Caco-2 (cell line): Measurements from ENCODE around the gene MRPL36. TPM values are rescaled to one million over a fixed set of nuclear protein-coding genes. Genes with fewer than 3 reads are reported as not detected.

Experiments
- BruUV-seq: library from RNA; stranded (reverse); fragments of 400-500 nt; replicated peaks from 2 replicates; lab custom pipeline; 2021; lab: Mats Ljungman, UMichigan
- CTCF ChIA-PET: fragments of 300-600 bp; sonication (Branson Sonifier 250); formaldehyde crosslinking; loops from one replicate; lab custom pipeline; 2022; ENCODE audit warnings: antibody characterized with exemption; lab: Charles Lee
- POLR2A ChIA-PET: fragments of 300-600 bp; sonication (Branson Sonifier 250); formaldehyde crosslinking; loops from one replicate; lab custom pipeline; 2022; ENCODE audit warnings: antibody characterized with exemption; lab: Charles Lee
- DNase-seq, 2 experiments: peaks; one replicate each; pipeline versions ENCODE4 v3.0.0 to v3.0.0-alpha.2; 2020 to 2022
- H3K27me3 ChIP-seq: replicated peaks from 2 replicates; pipeline ENCODE4 v1.6.0; 2011; ENCODE audit warnings: low read length; ENCODE audit not compliant: control insufficient read depth, insufficient read depth
- H3K36me3 ChIP-seq: 2 replicates; pipeline ENCODE4 v1.5.1; 2011; ENCODE audit warnings: low read length; ENCODE audit not compliant: control insufficient read depth, insufficient read depth
- H3K4me1 ChIP-seq: fragments of 250-450 bp; sonication (Bioruptor Pico); 2 replicates; pipeline ENCODE4 v1.5.1; 2020; ENCODE audit warnings: mild to moderate bottlenecking
- H3K4me3 ChIP-seq: 2 replicates; pipeline ENCODE4 v1.5.1; 2011; ENCODE audit warnings: low read depth, mild to moderate bottlenecking, control low read depth, low read length
- H3K9me3 ChIP-seq: fragments of 250-450 bp; sonication (Bioruptor Pico); 2 replicates; pipeline ENCODE4 v1.5.1; 2020; ENCODE audit warnings: mild to moderate bottlenecking, moderate library complexity
- H3K27ac Mint-ChIP-seq: one replicate; pipeline ENCODE4 v1.8.0; 2022; ENCODE audit warnings: mixed read lengths; ENCODE audit not compliant: unreplicated experiment
- H3K27me3 Mint-ChIP-seq: one replicate; pipeline ENCODE4 v1.8.0; 2022; ENCODE audit warnings: mixed read lengths; ENCODE audit not compliant: insufficient read depth, unreplicated experiment
- H3K36me3 Mint-ChIP-seq: one replicate; pipeline ENCODE4 v1.8.0; 2022; ENCODE audit warnings: mild to moderate bottlenecking, mixed read lengths; ENCODE audit not compliant: insufficient read depth, unreplicated experiment
- H3K4me1 Mint-ChIP-seq: one replicate; pipeline ENCODE4 v1.8.0; 2022; ENCODE audit warnings: low read depth, mixed read lengths; ENCODE audit not compliant: unreplicated experiment
- H3K4me3 Mint-ChIP-seq: one replicate; pipeline ENCODE4 v1.8.0; 2022; ENCODE audit warnings: mild to moderate bottlenecking, moderate library complexity, mixed read lengths; ENCODE audit not compliant: unreplicated experiment
- H3K9me3 Mint-ChIP-seq: one replicate; pipeline ENCODE4 v1.8.0; 2022; ENCODE audit warnings: mixed read lengths; ENCODE audit not compliant: unreplicated experiment
- intact Hi-C: fragments of 100-400 bp; cut with micrococcal nuclease; formaldehyde crosslinking; loops from one replicate; pipeline ENCODE4 v1.10.0; 2022; ENCODE audit not compliant: unreplicated experiment
- total RNA-seq: library from RNA; stranded (reverse); gene quantifications from 2 replicates; pipeline ENCODE4 v1.2.3, GENCODE V29; 2022
- TF ChIP-seq, protein P1 (sequence below), 2 experiments: fragments of 200-600 bp in 1 of 2; IDR thresholded peaks; 1 replicate in 1 of 2; 2 replicates in 1 of 2; pipeline versions ENCODE4 v1.5.1 to v1.8.0; 2011 to 2022; ENCODE audit warnings: antibody characterized with exemption in 1 of 2, control low read depth in 1 of 2, inconsistent platforms in 1 of 2, low read depth in 1 of 2, low read length in 1 of 2, mild to moderate bottlenecking in 1 of 2, moderate library complexity in 1 of 2; ENCODE audit not compliant: insufficient read depth in 1 of 2, severe bottlenecking in 1 of 2, unreplicated experiment in 1 of 2

Gene MRPL36
- total RNA-seq, 1 experiment from 2014 or later = 65.9 TPM

DNA sequence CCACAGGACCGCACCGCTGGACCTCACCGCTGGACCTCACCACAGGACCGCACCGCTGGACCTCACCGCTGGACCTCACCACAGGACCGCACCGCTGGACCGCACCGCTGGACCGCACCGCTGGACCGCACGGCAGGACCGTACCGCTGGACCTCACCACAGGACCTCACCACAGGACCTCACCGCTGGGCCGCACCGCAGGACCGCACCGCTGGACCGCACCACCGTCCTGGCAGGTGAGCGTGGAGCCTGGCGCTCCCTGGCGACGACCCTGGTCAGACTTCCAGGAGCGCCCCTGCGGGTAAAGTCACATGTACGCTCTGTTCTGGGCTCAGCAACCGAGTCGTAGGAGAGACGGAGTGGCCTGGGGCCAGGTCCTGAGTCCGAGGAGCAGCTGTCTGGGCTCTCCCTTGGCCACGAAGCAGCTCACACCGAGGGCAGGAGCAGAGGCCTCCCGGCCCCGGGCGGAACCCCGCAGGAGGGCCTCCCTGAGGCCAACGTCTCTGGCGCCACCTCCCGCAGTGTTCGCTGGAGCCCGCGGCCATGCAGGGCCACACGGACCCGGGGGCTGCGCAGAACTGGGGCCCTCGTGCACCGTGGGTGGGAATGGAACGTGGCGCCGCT is 30.5 kb downstream of the MRPL36 start:
- Histone ChIP-seq H3K4me1 (no peaks in the 10 kb centered on the region), H3K4me3 (no peak overlapping the region), H3K9me3 (no peaks in the 10 kb centered on the region), H3K36me3 (no peaks in the 10 kb centered on the region), H3K27me3 (no peaks in the 10 kb centered on the region; the same call in 1 of the 2 replicates)
- intact Hi-C loops = loop anchor here (10.0 kb wide), 1 partner anchor 246 kb away; no protein-coding TSS in a partner anchor
- Mint-ChIP-seq H3K4me3 (no peak overlapping the region), H3K9me3 (no peaks in the 10 kb centered on the region), H3K27ac (no peak overlapping the region), H3K27me3 (peaks cover 15% of the 10 kb centered on the region), H3K36me3 (no peaks in the 10 kb centered on the region), H3K4me1 (no peaks in the 10 kb centered on the region)
- DNase-seq = peak in 1 of 2 experiments; percentile 21
- TF ChIP-seq, protein P1, sequence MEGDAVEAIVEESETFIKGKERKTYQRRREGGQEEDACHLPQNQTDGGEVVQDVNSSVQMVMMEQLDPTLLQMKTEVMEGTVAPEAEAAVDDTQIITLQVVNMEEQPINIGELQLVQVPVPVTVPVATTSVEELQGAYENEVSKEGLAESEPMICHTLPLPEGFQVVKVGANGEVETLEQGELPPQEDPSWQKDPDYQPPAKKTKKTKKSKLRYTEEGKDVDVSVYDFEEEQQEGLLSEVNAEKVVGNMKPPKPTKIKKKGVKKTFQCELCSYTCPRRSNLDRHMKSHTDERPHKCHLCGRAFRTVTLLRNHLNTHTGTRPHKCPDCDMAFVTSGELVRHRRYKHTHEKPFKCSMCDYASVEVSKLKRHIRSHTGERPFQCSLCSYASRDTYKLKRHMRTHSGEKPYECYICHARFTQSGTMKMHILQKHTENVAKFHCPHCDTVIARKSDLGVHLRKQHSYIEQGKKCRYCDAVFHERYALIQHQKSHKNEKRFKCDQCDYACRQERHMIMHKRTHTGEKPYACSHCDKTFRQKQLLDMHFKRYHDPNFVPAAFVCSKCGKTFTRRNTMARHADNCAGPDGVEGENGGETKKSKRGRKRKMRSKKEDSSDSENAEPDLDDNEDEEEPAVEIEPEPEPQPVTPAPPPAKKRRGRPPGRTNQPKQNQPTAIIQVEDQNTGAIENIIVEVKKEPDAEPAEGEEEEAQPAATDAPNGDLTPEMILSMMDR (IDR thresholded peaks at IDR 0.05; ENCODE audit: insufficient read depth in 1 of 2, low read depth in 1 of 2, low read length in 1 of 2, severe bottlenecking in 1 of 2, unreplicated experiment in 1 of 2) = no peak
- CTCF ChIA-PET = no interaction called here
- BruUV-seq = no TSS peak
- POLR2A ChIA-PET = no interaction called here

DNA sequence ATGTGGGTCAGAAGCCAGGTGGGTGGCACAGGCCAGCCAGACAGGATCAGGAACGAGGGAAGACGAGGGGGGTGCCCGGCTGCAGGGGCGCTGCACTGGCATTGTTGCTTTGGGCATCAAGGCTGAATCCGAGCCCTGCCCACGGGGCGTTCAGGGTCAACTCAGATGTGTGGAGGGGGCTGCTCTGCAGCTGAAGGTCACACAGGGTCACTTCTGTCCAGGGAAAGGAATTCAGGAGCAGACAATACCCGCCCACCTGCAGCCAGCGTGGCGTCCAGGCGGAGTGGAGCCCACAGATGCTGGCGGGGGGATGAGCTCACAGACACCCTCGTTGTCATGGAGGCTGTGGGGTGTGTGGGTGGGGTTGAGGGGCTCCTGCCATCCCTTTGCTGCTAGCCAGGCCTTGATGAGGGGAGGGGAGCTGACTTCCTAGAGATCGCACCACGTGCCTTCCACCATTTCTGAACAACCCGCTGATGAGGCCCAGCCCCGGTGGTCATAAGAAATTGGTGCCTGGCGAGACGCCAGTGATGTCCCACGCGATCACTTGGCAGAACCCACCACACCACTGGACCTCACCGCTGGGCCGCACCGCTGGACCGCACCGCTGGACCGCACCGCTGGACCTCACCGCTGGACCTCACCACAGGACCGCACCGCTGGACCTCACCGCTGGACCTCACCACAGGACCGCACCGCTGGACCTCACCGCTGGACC is 31.2 kb downstream of the MRPL36 start:
- Histone ChIP-seq H3K9me3 (no peaks in the 10 kb centered on the region), H3K27me3 (no peaks in the 10 kb centered on the region; the same call in 1 of the 2 replicates), H3K36me3 (no peaks in the 10 kb centered on the region), H3K4me1 (no peaks in the 10 kb centered on the region), H3K4me3 (no peak overlapping the region)
- H3K27me3 Mint-ChIP-seq = peaks cover 17% of the 10 kb centered on the region
- intact Hi-C loops = loop anchor here (10.0 kb wide), 1 partner anchor 246 kb away; no protein-coding TSS in a partner anchor
- H3K4me1 Mint-ChIP-seq = no peaks in the 10 kb centered on the region
- ChIA-PET POLR2A (no interaction called here), CTCF (no interaction called here)
- no peaks in the 10 kb centered on the region for H3K9me3 Mint-ChIP-seq
- DNase-seq = no peak
- H3K4me3 Mint-ChIP-seq = no peak overlapping the region
- no peaks in the 10 kb centered on the region for H3K36me3 Mint-ChIP-seq
- no peak overlapping the region for H3K27ac Mint-ChIP-seq
- no TSS peak for BruUV-seq
- TF ChIP-seq, protein P1 (IDR thresholded peaks at IDR 0.05; ENCODE audit: insufficient read depth in 1 of 2, low read depth in 1 of 2, low read length in 1 of 2, severe bottlenecking in 1 of 2, unreplicated experiment in 1 of 2) = no peak

DNA sequence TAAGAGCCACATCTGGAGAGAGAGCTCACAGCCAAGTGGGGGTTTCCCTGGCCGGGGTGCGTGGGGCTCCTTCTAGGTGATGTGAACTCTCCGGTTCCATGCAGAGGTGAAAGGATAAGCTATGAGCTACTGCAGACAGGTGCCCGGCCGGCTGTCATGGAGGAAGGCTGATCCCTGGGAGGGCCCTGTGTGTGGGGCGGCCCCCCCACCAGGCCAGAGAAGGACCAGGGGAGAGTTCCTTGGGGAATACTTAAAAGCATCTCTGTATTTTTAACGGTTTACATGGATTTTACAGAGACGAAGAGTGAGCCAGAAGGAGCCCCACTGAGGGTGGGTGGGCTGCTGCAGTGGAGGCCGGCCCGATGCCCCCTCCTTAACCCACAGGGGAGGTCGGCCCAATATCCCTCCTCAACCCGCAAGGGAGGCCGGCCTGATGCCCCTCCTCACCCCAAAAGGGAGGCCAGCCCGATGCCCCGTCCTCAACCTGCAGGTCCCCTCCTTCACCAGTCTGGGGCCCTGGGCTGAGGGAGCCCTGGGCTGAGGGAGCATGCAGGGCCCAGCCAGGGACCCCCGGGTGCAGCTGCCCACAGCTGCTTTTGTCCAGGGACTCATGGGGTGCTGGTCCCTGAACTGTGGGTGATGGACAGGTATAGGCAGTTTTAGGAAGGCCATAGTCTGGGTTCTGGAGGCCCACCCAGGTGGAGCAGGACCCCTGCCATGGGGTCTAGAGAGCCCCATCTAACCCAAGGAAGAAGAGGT is 31.9 kb downstream of the MRPL36 start:
- POLR2A ChIA-PET = no interaction called here
- no TSS peak for BruUV-seq
- TF ChIP-seq, protein P1 (IDR thresholded peaks at IDR 0.05; ENCODE audit: insufficient read depth in 1 of 2, low read depth in 1 of 2, low read length in 1 of 2, severe bottlenecking in 1 of 2, unreplicated experiment in 1 of 2) = no peak
- H3K4me3 Mint-ChIP-seq = no peak overlapping the region
- no peaks in the 10 kb centered on the region for H3K4me1 Mint-ChIP-seq
- H3K27me3 Mint-ChIP-seq = peaks cover 16% of the 10 kb centered on the region
- Histone ChIP-seq H3K4me3 (no peak overlapping the region), H3K36me3 (no peaks in the 10 kb centered on the region), H3K4me1 (no peaks in the 10 kb centered on the region), H3K9me3 (no peaks in the 10 kb centered on the region), H3K27me3 (no peaks in the 10 kb centered on the region; the same call in 1 of the 2 replicates)
- no peaks in the 10 kb centered on the region for H3K36me3 Mint-ChIP-seq
- H3K27ac Mint-ChIP-seq = no peak overlapping the region
- CTCF ChIA-PET = no interaction called here
- DNase-seq = no peak
- intact Hi-C loops = loop anchor here (10.0 kb wide), 1 partner anchor 247 kb away; no protein-coding TSS in a partner anchor
- no peaks in the 10 kb centered on the region for H3K9me3 Mint-ChIP-seq
